Lower lobe of right lung (tissue), 2 donors: ENCODE measurements around the gene AUTS2. TPM values are rescaled to one million over a fixed set of nuclear protein-coding genes. Genes with fewer than 3 reads are reported as not detected.

Experiments
- ATAC-seq, 2 donors: fragments of 200-7000 bp; cut with Tn5 transposase; one replicate each; pipeline ENCODE4 v1.9.1; 2020 to 2022; ENCODE audit warnings: mild to moderate bottlenecking in 2 of 2, moderate library complexity in 2 of 2
- DNase-seq: peaks from one replicate; pipeline ENCODE4 v3.0.0-alpha.2; 2020
- H3K27ac ChIP-seq: fragments of 200-600 bp; one replicate; pipeline ENCODE4 v1.8.0; 2022
- H3K27me3 ChIP-seq: fragments of 200-600 bp; one replicate; pipeline ENCODE4 v1.8.0; 2022; ENCODE audit warnings: low read depth
- H3K36me3 ChIP-seq: fragments of 200-600 bp; one replicate; pipeline ENCODE4 v1.8.0; 2022; ENCODE audit warnings: mild to moderate bottlenecking
- H3K4me1 ChIP-seq: fragments of 200-600 bp; one replicate; pipeline ENCODE4 v1.8.0; 2022
- H3K4me3 ChIP-seq: fragments of 200-600 bp; one replicate; pipeline ENCODE4 v1.8.0; 2022; ENCODE audit warnings: mild to moderate bottlenecking
- H3K9me3 ChIP-seq: fragments of 200-600 bp; one replicate; pipeline ENCODE4 v1.8.0; 2022
- CTCF ChIP-seq: fragments of 200-600 bp; IDR thresholded peaks from one replicate; pipeline ENCODE4 v1.8.0; 2022; ENCODE audit warnings: antibody characterized with exemption, mild to moderate bottlenecking
- intact Hi-C: fragments of 100-400 bp; cut with DNase I; formaldehyde crosslinking; loops from one replicate; pipeline ENCODE4 v1.11.0; 2022
- total RNA-seq: library from RNA; stranded (reverse); fragmentation: NEBNext Ultra II Directional; extraction: Animal tissue kit (Norgen Biotek cat#: 25700); gene quantifications from one replicate; pipeline ENCODE4 v1.2.1, GENCODE V29; 2021
- donor health status: DM: no; HTN: yes; CAD: no; lungs with severe emphysema.

The AUTS2 gene
- total RNA-seq, 1 donor from 2014 or later, result 45.7 TPM

- intact Hi-C loops, result no loop called here
- H3K4me3 ChIP-seq, result no peak overlapping the region
- DNase-seq (no peak), ATAC-seq (no peak)
- no peak overlapping the region for H3K27ac ChIP-seq
- H3K4me1 ChIP-seq, result no peaks in the 10 kb centered on the region
- H3K27me3 ChIP-seq, result no peaks in the 10 kb centered on the region
- TF ChIP-seq CTCF, result no peak
- no peaks in the 10 kb centered on the region for H3K9me3 ChIP-seq
- H3K36me3 ChIP-seq, result no peaks in the 10 kb centered on the region
Observed at GRCh38 chr7:70408891-70409290, 810.6 kb downstream of the AUTS2 start.

- Histone ChIP-seq H3K4me3 (no peak overlapping the region), H3K27me3 (no peaks in the 10 kb centered on the region), H3K27ac (no peak overlapping the region), H3K9me3 (no peaks in the 10 kb centered on the region), H3K4me1 (no peaks in the 10 kb centered on the region), H3K36me3 (no peaks in the 10 kb centered on the region)
- no peak for TF ChIP-seq CTCF
- ATAC-seq, result no peak
- DNase-seq, result no peak
- intact Hi-C loops, result no loop called here
Observed at GRCh38 chr7:70410134-70410750, 812.0 kb downstream of the AUTS2 start.

- no peak for TF ChIP-seq CTCF
- Histone ChIP-seq H3K4me1 (no peaks in the 10 kb centered on the region), H3K27ac (no peak overlapping the region), H3K9me3 (no peaks in the 10 kb centered on the region), H3K27me3 (no peaks in the 10 kb centered on the region), H3K36me3 (no peaks in the 10 kb centered on the region), H3K4me3 (no peak overlapping the region)
- ATAC-seq (no peak), DNase-seq (no peak)
- intact Hi-C loops, result no loop called here
Observed at GRCh38 chr7:70414368-70414767, 816.1 kb downstream of the AUTS2 start.

- no peaks in the 10 kb centered on the region for H3K27me3 ChIP-seq
- DNase-seq (no peak), ATAC-seq (peak in 1 of 2 donors; percentile 19)
- no peaks in the 10 kb centered on the region for H3K9me3 ChIP-seq
- no peaks in the 10 kb centered on the region for H3K36me3 ChIP-seq
- no peaks in the 10 kb centered on the region for H3K4me1 ChIP-seq
- intact Hi-C loops, result no loop called here
- no peak overlapping the region for H3K27ac ChIP-seq
- no peak for TF ChIP-seq CTCF
- no peak overlapping the region for H3K4me3 ChIP-seq
Observed at GRCh38 chr7:70415179-70415972, 817.1 kb downstream of the AUTS2 start.

- H3K36me3 ChIP-seq, result no peaks in the 10 kb centered on the region
- H3K27me3 ChIP-seq, result no peaks in the 10 kb centered on the region
- no peak for TF ChIP-seq CTCF
- ATAC-seq (no peak), DNase-seq (no peak)
- H3K4me1 ChIP-seq, result no peaks in the 10 kb centered on the region
- H3K4me3 ChIP-seq, result no peak overlapping the region
- H3K9me3 ChIP-seq, result no peaks in the 10 kb centered on the region
- intact Hi-C loops, result no loop called here
- H3K27ac ChIP-seq, result no peak overlapping the region
Observed at GRCh38 chr7:70416347-70416985, 818.2 kb downstream of the AUTS2 start.
